Measurements from ENCODE around the gene AP2M1. TPM values are rescaled to one million over a fixed set of nuclear protein-coding genes. Genes with fewer than 3 reads are reported as not detected.
A peak's percentile ranks its signal among the peaks of the same experiment; 100 is the strongest.

The AP2M1 gene
- total RNA-seq (100 to 1,000 TPM; 203 to 239 (median 225) TPM), polyA plus RNA-seq (100 to 1,000 TPM; 226 to 240 (median 237) TPM)

- Histone ChIP-seq H3K27ac (peak within 1 kb of the TSS; percentile 93 to 98 (median 96)), H3K4me1 (peaks cover 0 to 43% (median 38%) of the 10 kb centered on the region in 4 donors), H3K27me3 (no peaks in the 10 kb centered on the region), H3K4me3 (peak within 1 kb of the TSS; percentile 87 to 99 (median 94)), H3K36me3 (peaks cover 15 to 59% (median 44%) of the 10 kb centered on the region in 4 donors), H3K9me3 (no peaks in the 10 kb centered on the region)
- intact Hi-C loops (cut with DNase I): loop anchor here (1.0 to 2.0 kb wide), 2 partner anchors 10 to 20 kb away; partner anchors contain the start of gene DVL3
- DNase-seq: peak; percentile 99
- TF ChIP-seq POLR2A (IDR thresholded peaks at IDR 0.05) (peak; percentile 70 to 77), POLR2AphosphoS5 (IDR thresholded peaks at IDR 0.05) (peak; percentile 77 to 94 (median 86)), CTCF (IDR thresholded peaks at IDR 0.05) (no peak), EP300 (IDR thresholded peaks at IDR 0.05) (no peak)
- WGBS, 2 donors: 1% methylated on average over 73 of the region's 73 CpGs
Measured at GRCh38 chr3:184174646-184175492, at the start of gene AP2M1. Gene AP2M1, plus strand, starts transcription at chr3:184174855. Its CDS starts 2,139 bp downstream, at chr3:184176994.

- H3K27ac ChIP-seq: no peak overlapping the region
- H3K27me3 ChIP-seq: no peaks in the 10 kb centered on the region
- WGBS, 2 donors: 67 to 77% methylated on average over 3 of the region's 3 CpGs
- H3K4me1 ChIP-seq: no peaks in the 10 kb centered on the region
- no peak for DNase-seq
- no peaks in the 10 kb centered on the region for H3K9me3 ChIP-seq
- no peak overlapping the region for H3K4me3 ChIP-seq
- TF ChIP-seq EP300 (IDR thresholded peaks at IDR 0.05): no peak
- TF ChIP-seq POLR2AphosphoS5 (IDR thresholded peaks at IDR 0.05): no peak
- no peak for TF ChIP-seq POLR2A (IDR thresholded peaks at IDR 0.05)
- no peak for TF ChIP-seq CTCF (IDR thresholded peaks at IDR 0.05)
- intact Hi-C loops (cut with DNase I): no loop called here
- H3K36me3 ChIP-seq: no peaks in the 10 kb centered on the region
Measured at GRCh38 chr3:184126006-184126405, 48.6 kb upstream of the AP2M1 start.

- Histone ChIP-seq H3K36me3 (no peaks in the 10 kb centered on the region), H3K4me1 (peaks cover 0 to 7% (median 3%) of the 10 kb centered on the region in 4 donors), H3K9me3 (no peaks in the 10 kb centered on the region), H3K27me3 (no peaks in the 10 kb centered on the region), H3K27ac (no peak overlapping the region), H3K4me3 (no peak overlapping the region)
- TF ChIP-seq CTCF (IDR thresholded peaks at IDR 0.05) (no peak), POLR2AphosphoS5 (IDR thresholded peaks at IDR 0.05) (no peak), EP300 (IDR thresholded peaks at IDR 0.05) (no peak), POLR2A (IDR thresholded peaks at IDR 0.05) (no peak)
- no peak for DNase-seq
- intact Hi-C loops (cut with DNase I): no loop called here
- 34 to 49% methylated on average over 2 of the region's 2 CpGs for WGBS, 2 donors
Measured at GRCh38 chr3:184129012-184129411, 45.6 kb upstream of the AP2M1 start.

- TF ChIP-seq EP300 (IDR thresholded peaks at IDR 0.05) (no peak), POLR2AphosphoS5 (IDR thresholded peaks at IDR 0.05) (no peak), CTCF (IDR thresholded peaks at IDR 0.05) (no peak), POLR2A (IDR thresholded peaks at IDR 0.05) (no peak)
- intact Hi-C loops (cut with DNase I): no loop called here
- DNase-seq: no peak
- Histone ChIP-seq H3K36me3 (peaks cover 0 to 8% (median 2%) of the 10 kb centered on the region in 4 donors), H3K4me3 (no peak overlapping the region), H3K27me3 (no peaks in the 10 kb centered on the region), H3K4me1 (peaks cover 0 to 32% (median 20%) of the 10 kb centered on the region in 4 donors), H3K9me3 (no peaks in the 10 kb centered on the region), H3K27ac (no peak overlapping the region)
- WGBS, 2 donors: 94 to 96% methylated on average over 4 of the region's 4 CpGs
Measured at GRCh38 chr3:184132945-184133344, 41.7 kb upstream of the AP2M1 start.

Measured in sigmoid colon (tissue), 7 donors.